22Rv1 (cell line): ENCODE data around the gene CCDC40.

Experiments used
- ZFX ChIP-seq: fragments of 450-650 bp; IDR thresholded peaks from 2 replicates; pipeline ENCODE4 v1.6.1; 2017; ENCODE audit warnings: antibody characterized with exemption, borderline replicate concordance
- TF ChIP-seq, protein P1 (sequence below): fragments of 450-650 bp; IDR thresholded peaks from 2 replicates; pipeline ENCODE4 v1.5.1; 2017; ENCODE audit warnings: mild to moderate bottlenecking

DNA sequence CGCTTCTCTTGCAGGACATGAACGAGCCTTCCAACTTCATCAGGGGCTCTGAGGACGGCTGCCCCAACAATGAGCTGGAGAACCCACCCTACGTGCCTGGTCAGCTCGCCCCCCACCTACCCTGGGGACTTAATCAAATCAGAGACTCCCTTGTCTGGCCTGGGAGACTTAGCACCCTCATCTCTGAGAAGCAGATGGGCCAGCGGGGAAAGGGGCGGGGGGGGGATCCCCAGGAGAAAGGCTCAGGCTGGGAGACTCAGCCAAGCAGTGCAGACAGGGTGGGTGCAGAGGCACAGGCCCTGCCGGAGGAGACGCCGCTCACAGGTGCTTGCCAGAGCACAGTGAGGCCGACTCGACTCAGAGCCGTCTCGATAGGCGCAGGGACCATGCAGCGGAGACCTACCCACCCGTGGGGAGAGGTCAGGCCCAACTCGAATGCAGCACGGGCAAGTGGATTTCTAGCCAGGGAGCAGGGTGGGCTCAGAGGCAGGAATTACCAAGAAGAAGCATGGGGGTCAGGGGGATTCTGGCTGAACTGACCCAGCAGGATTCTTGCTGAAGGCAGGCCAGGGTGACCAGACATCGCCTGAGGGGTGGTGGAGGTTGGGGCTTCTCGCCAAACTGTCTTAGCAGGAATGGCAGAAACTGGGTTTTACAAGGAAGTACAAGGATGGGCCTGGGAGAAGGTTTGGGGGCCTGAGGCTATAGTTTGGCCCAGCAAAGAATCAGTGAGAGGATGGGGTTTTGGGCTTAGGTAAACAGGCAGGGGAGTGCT lies 74.7 kb downstream of the CCDC40 start:
- TF ChIP-seq, protein P1, sequence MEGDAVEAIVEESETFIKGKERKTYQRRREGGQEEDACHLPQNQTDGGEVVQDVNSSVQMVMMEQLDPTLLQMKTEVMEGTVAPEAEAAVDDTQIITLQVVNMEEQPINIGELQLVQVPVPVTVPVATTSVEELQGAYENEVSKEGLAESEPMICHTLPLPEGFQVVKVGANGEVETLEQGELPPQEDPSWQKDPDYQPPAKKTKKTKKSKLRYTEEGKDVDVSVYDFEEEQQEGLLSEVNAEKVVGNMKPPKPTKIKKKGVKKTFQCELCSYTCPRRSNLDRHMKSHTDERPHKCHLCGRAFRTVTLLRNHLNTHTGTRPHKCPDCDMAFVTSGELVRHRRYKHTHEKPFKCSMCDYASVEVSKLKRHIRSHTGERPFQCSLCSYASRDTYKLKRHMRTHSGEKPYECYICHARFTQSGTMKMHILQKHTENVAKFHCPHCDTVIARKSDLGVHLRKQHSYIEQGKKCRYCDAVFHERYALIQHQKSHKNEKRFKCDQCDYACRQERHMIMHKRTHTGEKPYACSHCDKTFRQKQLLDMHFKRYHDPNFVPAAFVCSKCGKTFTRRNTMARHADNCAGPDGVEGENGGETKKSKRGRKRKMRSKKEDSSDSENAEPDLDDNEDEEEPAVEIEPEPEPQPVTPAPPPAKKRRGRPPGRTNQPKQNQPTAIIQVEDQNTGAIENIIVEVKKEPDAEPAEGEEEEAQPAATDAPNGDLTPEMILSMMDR, result no peak
- TF ChIP-seq ZFX, result no peak
